ENCODE measurements around the gene DENND11. TPM values are rescaled to one million over a fixed set of nuclear protein-coding genes. Genes with fewer than 3 reads are reported as not detected.

The DENND11 gene
- total and polyA plus RNA-seq, 2 of the 4 experiments (the other 2 are of a cell fraction) = 2.9 to 5.0 TPM

- H3K9ac ChIP-seq (ENCODE audit: low read depth, low read length) = no peak overlapping the region
- no peaks in the 10 kb centered on the region for H3K9me1 ChIP-seq (ENCODE audit: insufficient read depth, low read length)
Measured at GRCh38 chr7:141676618-141677017, 25.3 kb downstream of the DENND11 start.

More at GRCh38 chr7:141676618-141677017, 25.3 kb downstream of the DENND11 start:
- Histone ChIP-seq H3K9me3 (ENCODE audit: control insufficient read depth, insufficient read depth, low read length) (no peaks in the 10 kb centered on the region), H3K79me1 (ENCODE audit: low read depth in 1 of 2, low read length in 2 of 2) (no peaks in the 10 kb centered on the region), H2AK5ac (ENCODE audit: low read depth, low read length) (no peak overlapping the region), H3K4ac (ENCODE audit: low read depth, low read length) (no peak overlapping the region), H3K4me2 (ENCODE audit: low read depth, low read length) (no peak overlapping the region), H2AK9ac (replicated peaks; ENCODE audit: low read depth, low read length, poor library complexity) (no peak overlapping the region), H3K56ac (ENCODE audit: extremely low read depth, insufficient read depth, low read length) (no peak overlapping the region), H4K5ac (ENCODE audit: low read depth, low read length) (no peak overlapping the region), H3K36me3 (ENCODE audit: control insufficient read depth, insufficient read depth, low read length) (peaks cover 3% of the 10 kb centered on the region; the same call in 1 of the 2 replicates), H4K20me1 (ENCODE audit: insufficient read depth, low read length) (no peaks in the 10 kb centered on the region), H4K8ac (ENCODE audit: low read depth in 2 of 2, low read length in 2 of 2) (no peak overlapping the region), H2BK20ac (ENCODE audit: low read depth, low read length) (no peak overlapping the region), H3K27ac (ENCODE audit: insufficient read depth, low read length) (no peak overlapping the region), H3K18ac (ENCODE audit: low read depth, low read length) (no peak overlapping the region), H3K27me3 (ENCODE audit: control insufficient read depth, insufficient read depth, low read length) (no peaks in the 10 kb centered on the region), H4K91ac (ENCODE audit: insufficient read depth, low read depth, low read length) (no peak overlapping the region), H3K4me1 (ENCODE audit: control insufficient read depth, insufficient read depth, low read length) (no peaks in the 10 kb centered on the region), H2BK15ac (ENCODE audit: low read depth, low read length) (no peak overlapping the region), H2AFZ (replicated peaks; ENCODE audit: low read length, poor library complexity) (no peak overlapping the region), H2BK120ac (ENCODE audit: low read depth, low read length) (no peak overlapping the region), H3K14ac (replicated peaks; ENCODE audit: low read depth, low read length) (no peak overlapping the region), H2BK5ac (ENCODE audit: low read depth, low read length, poor library complexity, severe bottlenecking) (no peak overlapping the region), H3K4me3 (ENCODE audit: insufficient read depth, low read depth, low read length) (no peak overlapping the region), H3K23ac (ENCODE audit: low read depth, low read length) (no peak overlapping the region)
- DNase-seq (no peak), ATAC-seq (ENCODE audit: low read depth) (no peak)
- POLR2A ChIA-PET (ENCODE audit: unreplicated experiment) = no interaction called here
- WGBS, 2 experiments (ENCODE audit: extremely low coverage in 2 of 2, insufficient read length in 1 of 2) = no CpG with 5 or more reads among the region's 3 CpGs
- CTCF ChIA-PET = no interaction called here
- no TSS peak for BruUV-seq (replicated peaks)
- TF ChIP-seq NFE2L2 (IDR thresholded peaks at IDR 0.05; ENCODE audit: low read depth, low read length) = no peak
- intact Hi-C loops (cut with micrococcal nuclease) (no loop called here), dilution Hi-C loops (cut with HindIII; ENCODE audit: low sequenced_read_pairs, unreplicated experiment) (no loop called here), in situ Hi-C loops (cut with MboI; ENCODE audit: low sequenced_read_pairs) (no loop called here)

All from IMR-90 (cell line).